ENCODE data around the gene CCPG1.

Gene CCPG1

GRCh38 chr15:55343168-55343567 lies 65.0 kb downstream of the CCPG1 start:
- Histone ChIP-seq H3K36me3 (peaks cover 0 to 19% (median 2%) of the 10 kb centered on the region in 3 donors), H3K4me3 (no peak overlapping the region), H3K27ac (peak overlapping the region; percentile 41 to 47), H3K4me1 (peaks cover 0 to 30% (median 16%) of the 10 kb centered on the region in 4 donors), H3K27me3 (no peaks in the 10 kb centered on the region), H3K9me3 (no peaks in the 10 kb centered on the region)
- DNase-seq = no peak
- intact Hi-C loops (cut with DNase I; ENCODE audit: low total_unique reads) = no loop called here
- no peak for TF ChIP-seq CTCF (IDR thresholded peaks at IDR 0.05)

- no peak for DNase-seq
- no peak for TF ChIP-seq CTCF (IDR thresholded peaks at IDR 0.05)
- H3K9me3 ChIP-seq = no peaks in the 10 kb centered on the region
- H3K27ac ChIP-seq = no peak overlapping the region
- H3K4me1 ChIP-seq = peaks cover 0 to 8% (median 0%) of the 10 kb centered on the region in 4 donors
- H3K27me3 ChIP-seq = no peaks in the 10 kb centered on the region
- no peak overlapping the region for H3K4me3 ChIP-seq
- H3K36me3 ChIP-seq = peaks cover 13 to 59% (median 31%) of the 10 kb centered on the region in 3 donors
- intact Hi-C loops (cut with DNase I; ENCODE audit: low total_unique reads) = no loop called here
These were observed 71.0 kb downstream of the CCPG1 start for GRCh38 chr15:55337160-55337559.

- intact Hi-C loops (cut with DNase I; ENCODE audit: low total_unique reads) = no loop called here
- H3K27me3 ChIP-seq = no peaks in the 10 kb centered on the region
- no peaks in the 10 kb centered on the region for H3K9me3 ChIP-seq
- TF ChIP-seq CTCF (IDR thresholded peaks at IDR 0.05) = no peak
- no peak for DNase-seq
- H3K4me3 ChIP-seq = no peak overlapping the region
- no peak overlapping the region for H3K27ac ChIP-seq
- H3K4me1 ChIP-seq = peaks cover 0 to 8% (median 0%) of the 10 kb centered on the region in 4 donors
- H3K36me3 ChIP-seq = peaks cover 23 to 74% (median 50%) of the 10 kb centered on the region in 3 donors
These were observed 73.2 kb downstream of the CCPG1 start for GRCh38 chr15:55334997-55335396.

GRCh38 chr15:55334371-55334770 lies 73.8 kb downstream of the CCPG1 start:
- no peak for DNase-seq
- TF ChIP-seq CTCF (IDR thresholded peaks at IDR 0.05) = no peak
- intact Hi-C loops (cut with DNase I; ENCODE audit: low total_unique reads) = no loop called here
- H3K4me3 ChIP-seq = no peak overlapping the region
- no peaks in the 10 kb centered on the region for H3K9me3 ChIP-seq
- peaks cover 0 to 8% (median 0%) of the 10 kb centered on the region in 4 donors for H3K4me1 ChIP-seq
- no peaks in the 10 kb centered on the region for H3K27me3 ChIP-seq
- H3K27ac ChIP-seq = no peak overlapping the region
- peaks cover 29 to 80% (median 50%) of the 10 kb centered on the region in 3 donors for H3K36me3 ChIP-seq

- intact Hi-C loops (cut with DNase I; ENCODE audit: low total_unique reads) = no loop called here
- no peak for TF ChIP-seq CTCF (IDR thresholded peaks at IDR 0.05)
- Histone ChIP-seq H3K27ac (no peak overlapping the region), H3K36me3 (peaks cover 18 to 53% (median 28%) of the 10 kb centered on the region in 3 donors), H3K4me3 (no peak overlapping the region), H3K9me3 (no peaks in the 10 kb centered on the region), H3K27me3 (no peaks in the 10 kb centered on the region), H3K4me1 (no peaks in the 10 kb centered on the region)
- DNase-seq = no peak
These were observed 80.8 kb downstream of the CCPG1 start for GRCh38 chr15:55327387-55327786.

GRCh38 chr15:55322467-55322866 lies 85.7 kb downstream of the CCPG1 start:
- DNase-seq = no peak
- Histone ChIP-seq H3K27ac (no peak overlapping the region), H3K9me3 (no peaks in the 10 kb centered on the region), H3K27me3 (no peaks in the 10 kb centered on the region), H3K4me1 (peaks cover 0 to 26% (median 13%) of the 10 kb centered on the region in 4 donors), H3K4me3 (no peak overlapping the region), H3K36me3 (peaks cover 0 to 10% (median 7%) of the 10 kb centered on the region in 3 donors)
- intact Hi-C loops (cut with DNase I; ENCODE audit: low total_unique reads) = no loop called here
- TF ChIP-seq CTCF (IDR thresholded peaks at IDR 0.05) = no peak

Measured in tibial artery (tissue), 4 donors.